Activated gamma-delta T cell (primary cell): ENCODE results near the gene AASDH.
A peak's percentile ranks its signal among the peaks of the same experiment; 100 is the strongest.

Source experiments
- DNase-seq: peaks from one replicate; lab custom pipeline; 2025; lab: John Stamatoyannopoulos, UW
- total RNA-seq, 2 donors: gene quantifications; one replicate each; lab custom pipeline; 2026; lab: John Stamatoyannopoulos, UW

Gene AASDH
- 35.7 to 41.4 reads per million in 2 donors for total RNA-seq

- DNase-seq, result peak; percentile 79
Observed at GRCh38 chr4:56387023-56388001, at the start of gene AASDH. Gene AASDH (minus strand): TSS chr4:56387491. CDS start chr4:56384299, 3,192 bp downstream.

- peak; percentile 99 for DNase-seq
Observed at GRCh38 chr4:56435140-56435926, 48.0 kb upstream of the AASDH start, which contains the start of gene PPAT. Gene PPAT (minus strand): TSS chr4:56435615. CDS start chr4:56435477, 138 bp downstream.

GRCh38 chr4:56434599-56435139, 47.4 kb upstream of the AASDH start:
- no peak for DNase-seq

GRCh38 chr4:56433280-56433679, 46.0 kb upstream of the AASDH start:
- no peak for DNase-seq

GRCh38 chr4:56430203-56430602, 42.9 kb upstream of the AASDH start:
- no peak for DNase-seq

- DNase-seq, result no peak
Observed at GRCh38 chr4:56427179-56427578, 39.9 kb upstream of the AASDH start.

GRCh38 chr4:56426273-56426672, 39.0 kb upstream of the AASDH start:
- no peak for DNase-seq

GRCh38 chr4:56425518-56425917, 38.2 kb upstream of the AASDH start:
- DNase-seq, result no peak

GRCh38 chr4:56424697-56425514, 37.6 kb upstream of the AASDH start:
- DNase-seq, result no peak

GRCh38 chr4:56424176-56424575, 36.9 kb upstream of the AASDH start:
- no peak for DNase-seq

GRCh38 chr4:56417396-56417795, 30.1 kb upstream of the AASDH start:
- DNase-seq, result no peak

- no peak for DNase-seq
Observed at GRCh38 chr4:56416349-56416748, 29.1 kb upstream of the AASDH start.

GRCh38 chr4:56414135-56414670, 26.9 kb upstream of the AASDH start:
- no peak for DNase-seq

GRCh38 chr4:56410247-56411062, 23.2 kb upstream of the AASDH start:
- no peak for DNase-seq

- no peak for DNase-seq
Observed at GRCh38 chr4:56409511-56410090, 22.3 kb upstream of the AASDH start.

- DNase-seq, result no peak
Observed at GRCh38 chr4:56408978-56409377, 21.7 kb upstream of the AASDH start.

GRCh38 chr4:56406151-56406550, 18.9 kb upstream of the AASDH start:
- no peak for DNase-seq

GRCh38 chr4:56405016-56405415, 17.7 kb upstream of the AASDH start:
- no peak for DNase-seq

GRCh38 chr4:56400560-56400959, 13.3 kb upstream of the AASDH start:
- DNase-seq, result no peak

- DNase-seq, result no peak
Observed at GRCh38 chr4:56391270-56391669, 4.0 kb upstream of the AASDH start.
